SK-N-MC (cell line): ENCODE measurements around the gene NCOA4.

Source experiments
- EZH2 ChIP-seq: fragments of 200-600 bp; sonication (generic); IDR thresholded peaks from one replicate; pipeline ENCODE4 v1.6.1; 2017; ENCODE audit warnings: antibody characterized with exemption
- FOXP2 ChIP-seq: optimal IDR thresholded peaks from 2 replicates; pipeline ENCODE3; 2011; ENCODE audit warnings: mild to moderate bottlenecking, moderate library complexity; ENCODE audit not compliant: insufficient read depth; ENCODE audit errors: extremely low read length, control extremely low read depth
- POLR2AphosphoS5 ChIP-seq: IDR thresholded peaks from 2 replicates; pipeline ENCODE4 v1.6.1; 2012; ENCODE audit warnings: mild to moderate bottlenecking, low read depth, low read length, borderline replicate concordance

- TF ChIP-seq POLR2AphosphoS5 (no peak), EZH2 (no peak), FOXP2 (no peak)
Observed at GRCh38 chr10:45997557-45997956, 32.9 kb downstream of the NCOA4 start.
